Activated CD4-positive, alpha-beta T cell treated with anti-CD3 and anti-CD28 coated beads, Interleukin-2, Interleukin-6, amounts not matched to agents 100 ng/mL and 50 ng/mL, durations not matched to agents 16 hours and 8 hours (primary cell): Measurements from ENCODE around the gene SLC22A13.
"Not testable (repeated sequence)": the region's sequence is repeated elsewhere in the genome, so short reads cannot be mapped to it uniquely, and the experiment has no call there.

Source experiments
- DNase-seq: peaks from one replicate; pipeline ENCODE4 v3.0.0-alpha.2; 2020

SLC22A13 gene

GRCh38 chr3:38307599-38307998, 42.0 kb downstream of the SLC22A13 start:
- DNase-seq, result no peak

- DNase-seq, result no peak
Observed at GRCh38 chr3:38308456-38308855, 42.8 kb downstream of the SLC22A13 start.

- DNase-seq, result no peak
Observed at GRCh38 chr3:38311476-38311875, 45.9 kb downstream of the SLC22A13 start.

- DNase-seq, result no peak
Observed at GRCh38 chr3:38311941-38312340, 46.3 kb downstream of the SLC22A13 start.

- no peak for DNase-seq
Observed at GRCh38 chr3:38312356-38312755, 46.7 kb downstream of the SLC22A13 start.

- no peak for DNase-seq
Observed at GRCh38 chr3:38313263-38313662, 47.7 kb downstream of the SLC22A13 start.

GRCh38 chr3:38313695-38314094, 48.1 kb downstream of the SLC22A13 start:
- no peak for DNase-seq

- no peak for DNase-seq
Observed at GRCh38 chr3:38314112-38314763, 48.6 kb downstream of the SLC22A13 start.

GRCh38 chr3:38314764-38315487, 49.3 kb downstream of the SLC22A13 start:
- no peak for DNase-seq

- DNase-seq, result no peak
Observed at GRCh38 chr3:38315488-38316230, 50.0 kb downstream of the SLC22A13 start.

GRCh38 chr3:38316356-38317191, 51.0 kb downstream of the SLC22A13 start:
- DNase-seq, result no peak

GRCh38 chr3:38317192-38317759, 51.7 kb downstream of the SLC22A13 start:
- DNase-seq, result no peak

GRCh38 chr3:38318766-38319671, 53.4 kb downstream of the SLC22A13 start:
- DNase-seq, result no peak

- not testable (repeated sequence) for DNase-seq
Observed at GRCh38 chr3:38320638-38321037, 55.0 kb downstream of the SLC22A13 start.

- DNase-seq, result no peak
Observed at GRCh38 chr3:38323060-38323459, 57.4 kb downstream of the SLC22A13 start.

GRCh38 chr3:38325256-38325655, 59.6 kb downstream of the SLC22A13 start:
- no peak for DNase-seq

GRCh38 chr3:38327335-38328009, 61.9 kb downstream of the SLC22A13 start:
- peak; percentile 76 for DNase-seq
